A549 (cell line): ENCODE measurements around the gene PDXK. TPM values are rescaled to one million over a fixed set of nuclear protein-coding genes. Genes with fewer than 3 reads are reported as not detected.
A peak's percentile ranks its signal among the peaks of the same experiment; 100 is the strongest.

Experiments used
- ATAC-seq, 2 experiments: fragments of 200-7000 bp in 1 of 2; fragments of >200 bp in 1 of 2; cut with Nextera tagmentation in 1 of 2; cut with Tn5 transposase in 1 of 2; 3 replicates each; pipeline versions ENCODE4 v1.8.0 to v1.9.1; 2018 to 2020; ENCODE audit warnings: mild to moderate bottlenecking in 1 of 2, moderate library complexity in 1 of 2
- CTCF ChIA-PET: fragments of 300-600 bp; sonication (Branson Sonifier 250); formaldehyde crosslinking; extraction: SDS; loops from one replicate; lab custom pipeline; 2021; ENCODE audit warnings: antibody characterized with exemption, inconsistent platforms; lab: Yijun Ruan, JAX
- POLR2A ChIA-PET: fragments of 350-600 bp; formaldehyde crosslinking; extraction: SDS; loops from one replicate; lab custom pipeline; 2021; ENCODE audit warnings: antibody characterized with exemption, inconsistent platforms; lab: Yijun Ruan, JAX
- DNase-seq, 2 experiments: peaks; one replicate each; pipeline versions ENCODE4 v3.0.0 to v3.0.0-alpha.2; 2011 to 2016; ENCODE audit warnings: low read depth in 1 of 2, low spot score in 1 of 2
- FAIRE-seq: peaks from 2 replicates; lab custom pipeline; 2011; peaks lifted over from hg19 to GRCh38; lab: Jason Lieb, UNC
- H3K27ac ChIP-seq, 2 experiments: fragments of >200 bp; sonication (Bioruptor Twin); formaldehyde crosslinking; 3 replicates each; pipeline ENCODE4 v1.5.1; 2016 to 2017
- H3K4me1 ChIP-seq: fragments of >200 bp; sonication (Bioruptor Twin); formaldehyde crosslinking; 3 replicates; pipeline ENCODE4 v1.6.1; 2016
- H3K4me2 ChIP-seq: fragments of >200 bp; sonication (Bioruptor Twin); formaldehyde crosslinking; 3 replicates; pipeline ENCODE4 v1.6.1; 2016
- H3K4me3 ChIP-seq: fragments of >200 bp; sonication (Bioruptor Twin); formaldehyde crosslinking; 3 replicates; pipeline ENCODE4 v1.5.1; 2016
- H3K9me3 ChIP-seq: fragments of >200 bp; sonication (Bioruptor Twin); formaldehyde crosslinking; 3 replicates; pipeline ENCODE4 v1.6.1; 2016
- BHLHE40 ChIP-seq: IDR thresholded peaks from 2 replicates; pipeline ENCODE4 v1.6.1; 2012; ENCODE audit warnings: low read depth, low read length, inconsistent platforms
- CBX2 ChIP-seq: fragments of 200-600 bp; sonication (generic); IDR thresholded peaks from 2 replicates; pipeline ENCODE4 v1.6.1; 2016; ENCODE audit warnings: low read depth, mild to moderate bottlenecking, borderline replicate concordance
- E2F6 ChIP-seq: IDR thresholded peaks from 2 replicates; pipeline ENCODE4 v1.6.1; 2012; ENCODE audit warnings: low read depth, borderline replicate concordance
- EHF ChIP-seq: fragments of 250-450 bp; sonication (Bioruptor Pico); IDR thresholded peaks from 2 replicates; pipeline ENCODE4 v1.5.0; 2020; ENCODE audit warnings: mild to moderate bottlenecking
- FOXS1 ChIP-seq: fragments of 250-450 bp; sonication (Bioruptor Pico); IDR thresholded peaks from 2 replicates; pipeline ENCODE4 v1.5.0; 2020; ENCODE audit warnings: mild to moderate bottlenecking, moderate library complexity
- HOXA7 ChIP-seq: fragments of 250-450 bp; sonication (Bioruptor Pico); IDR thresholded peaks from 2 replicates; pipeline ENCODE4 v1.5.0; 2020; ENCODE audit warnings: mild to moderate bottlenecking, moderate library complexity
- HOXB13 ChIP-seq: fragments of 250-450 bp; sonication (Bioruptor Pico); IDR thresholded peaks from 2 replicates; pipeline ENCODE4 v1.5.0; 2020; ENCODE audit warnings: low read depth, mild to moderate bottlenecking, moderate library complexity
- JUN ChIP-seq, 2 experiments: fragments of >200 bp; sonication (Bioruptor Twin); formaldehyde crosslinking; IDR thresholded peaks; 2 replicates in 1 of 2; 3 replicates in 1 of 2; pipeline ENCODE4 v1.6.1; 2016 to 2017
- KDM5A ChIP-seq: fragments of 200-600 bp; sonication (generic); IDR thresholded peaks from 2 replicates; pipeline ENCODE4 v1.6.1; 2016; ENCODE audit warnings: antibody characterized with exemption, mild to moderate bottlenecking
- ZC3H11A ChIP-seq: fragments of 450-650 bp; IDR thresholded peaks from 2 replicates; pipeline ENCODE4 v1.6.1; 2014; ENCODE audit warnings: antibody characterized with exemption, mild to moderate bottlenecking
- WGBS: methylation state at CpG from one replicate; pipeline ENCODE4 v1.1.6; 2017; ENCODE audit errors: missing lambda C conversion rate; 5-methylcytosine and 5-hydroxymethylcytosine counted together
- polyA plus RNA-seq, 4 experiments: library from polyadenylated mRNA; depleted of rRNA in 3 of 4; stranded (reverse); fragments of >200 nt; fragmentation: RNase III in 1 of 4; extraction: RNeasy Plus Mini Kit Qiagen cat#74134 plus additional on column Dnase treatment in 1 of 4; gene quantifications; 2 replicates in 3 of 4; 3 replicates in 1 of 4; pipeline ENCODE4 v1.2.3, GENCODE V29; 2011 to 2017
- small RNA-seq, 6 experiments: library from RNA; depleted of rRNA; stranded (forward); fragments of <200 nt; gene quantifications; one replicate each; pipeline ENCODE3, GENCODE V24; 2012

The PDXK gene
- polyA plus RNA-seq, 2 of the 4 experiments (the other 2 are of a cell fraction), result 220 to 292 TPM

- POLR2A ChIA-PET, result no interaction called here
- Histone ChIP-seq H3K9me3 (no peaks in the 10 kb centered on the region), H3K4me1 (peaks cover 9% of the 10 kb centered on the region; the same call in 1 of the 3 replicates), H3K4me2 (peak overlapping the region; percentile 63)
- FAIRE-seq, result no peak
- peak in 1 of 2 experiments; percentile 16; a peak in 3 of 6 replicates for ATAC-seq
- WGBS, result 85% methylated on average over 15 of the region's 24 CpGs
- CTCF ChIA-PET, result interaction anchor here (0.6 to 4.5 kb wide), 18 partner anchors 8 to 251 kb away, joined by 3 to 24 read pairs (median 4); no protein-coding TSS in a partner anchor
- no peak for TF ChIP-seq JUN (IDR thresholded peaks at IDR 0.05)
- TF ChIP-seq HOXB13 (CRISPR knock-in tag), result no peak
- TF ChIP-seq KDM5A, result no peak
- TF ChIP-seq ZC3H11A, result no peak
- TF ChIP-seq EHF, result no peak
- no peak for TF ChIP-seq FOXS1 (CRISPR knock-in tag)
- TF ChIP-seq BHLHE40, result no peak
- TF ChIP-seq HOXA7, result no peak
- TF ChIP-seq E2F6, result no peak
- TF ChIP-seq CBX2, result no peak
- TF ChIP-seq, all 56 proteins: peak for 0
- DNase-seq, result no peak
- Histone ChIP-seq H3K4me3 (no peak overlapping the region), H3K27ac (peak overlapping the region in 1 of 2 experiments; percentile 47; a peak in 2 of 6 replicates)
Measured at GRCh38 chr21:43811262-43812105, 92.6 kb downstream of the PDXK start.

Small RNA genes lying within 50 kb of the gene (small RNA-seq; reads per million reads assigned to genes)
- 0 reads per million in 6 experiments for gene AP001052.1

Other genes with a start within 250 kb of the PDXK start
- gene HSF2BP, start 59.6 kb upstream of the PDXK start, polyA plus RNA-seq (2011; rRNA removed), result 2.7 and 3.1 TPM in 2 replicates
- 1.7 to 2.3 TPM (median 1.7 TPM) in 3 replicates for gene HSF2BP, start 59.6 kb upstream of the PDXK start, polyA plus RNA-seq (2017; fragmentation: RNase III; extraction: RNeasy Plus Mini Kit Qiagen cat#74134 plus additional on column Dnase treatment)
- 25.4 and 32.5 TPM in 2 replicates for gene RRP1B, start 59.6 kb upstream of the PDXK start, polyA plus RNA-seq (2011; rRNA removed)
- 31.4 to 32.5 TPM (median 32.4 TPM) in 3 replicates for gene RRP1B, start 59.6 kb upstream of the PDXK start, polyA plus RNA-seq (2017; fragmentation: RNase III; extraction: RNeasy Plus Mini Kit Qiagen cat#74134 plus additional on column Dnase treatment)
- gene CSTB, start 57.2 kb downstream of the PDXK start, polyA plus RNA-seq (2011; rRNA removed), result 42.9 and 51.5 TPM in 2 replicates
- gene CSTB, start 57.2 kb downstream of the PDXK start, polyA plus RNA-seq (2017; fragmentation: RNase III; extraction: RNeasy Plus Mini Kit Qiagen cat#74134 plus additional on column Dnase treatment), result 94.1 to 102 TPM (median 101 TPM) in 3 replicates
- 15.4 and 16.8 TPM in 2 replicates for gene RRP1, start 70.4 kb downstream of the PDXK start, polyA plus RNA-seq (2011; rRNA removed)
- gene RRP1, start 70.4 kb downstream of the PDXK start, polyA plus RNA-seq (2017; fragmentation: RNase III; extraction: RNeasy Plus Mini Kit Qiagen cat#74134 plus additional on column Dnase treatment), result 26.3 to 29.5 TPM (median 28.2 TPM) in 3 replicates
- 18.2 and 19.7 TPM in 2 replicates for gene AGPAT3, start 146.1 kb downstream of the PDXK start, polyA plus RNA-seq (2011; rRNA removed)
- gene AGPAT3, start 146.1 kb downstream of the PDXK start, polyA plus RNA-seq (2017; fragmentation: RNase III; extraction: RNeasy Plus Mini Kit Qiagen cat#74134 plus additional on column Dnase treatment), result 20.3 to 21.2 TPM (median 21.1 TPM) in 3 replicates